HG02678 (cell line): ENCODE measurements around the gene HLA-G.
"Not testable (repeated sequence)": the region's sequence is repeated elsewhere in the genome, so short reads cannot be mapped to it uniquely, and the experiment has no call there.

Experiments used
- ATAC-seq: cut with Tn5 transposase; IDR thresholded peaks from one replicate; pipeline ENCODE4 v1.9.1; 2021; ENCODE audit warnings: mild to moderate bottlenecking, moderate library complexity; ENCODE audit not compliant: unreplicated experiment

Gene HLA-G

GRCh38 chr6:29827579-29828470, at the start of gene HLA-G:
Gene HLA-G (plus strand): TSS chr6:29827825. CDS start chr6:29827845, 20 bp downstream.
- no peak for ATAC-seq

GRCh38 chr6:29780019-29780698, 47.5 kb upstream of the HLA-G start:
- ATAC-seq = not testable (repeated sequence)

- ATAC-seq = no peak
Measured at GRCh38 chr6:29789176-29789575, 38.4 kb upstream of the HLA-G start.

GRCh38 chr6:29790626-29791025, 37.0 kb upstream of the HLA-G start:
- ATAC-seq = no peak

- ATAC-seq = no peak
Measured at GRCh38 chr6:29791162-29791561, 36.5 kb upstream of the HLA-G start.

GRCh38 chr6:29791786-29792122, 35.9 kb upstream of the HLA-G start:
- no peak for ATAC-seq

- no peak for ATAC-seq
Measured at GRCh38 chr6:29792123-29793035, 35.2 kb upstream of the HLA-G start.

GRCh38 chr6:29793036-29793356, 34.6 kb upstream of the HLA-G start:
- ATAC-seq = no peak

GRCh38 chr6:29793796-29794195, 33.8 kb upstream of the HLA-G start:
- ATAC-seq = no peak

- no peak for ATAC-seq
Measured at GRCh38 chr6:29796026-29796425, 31.6 kb upstream of the HLA-G start.

- ATAC-seq = no peak
Measured at GRCh38 chr6:29797135-29797534, 30.5 kb upstream of the HLA-G start.

- ATAC-seq = no peak
Measured at GRCh38 chr6:29797966-29798365, 29.7 kb upstream of the HLA-G start.

- ATAC-seq = no peak
Measured at GRCh38 chr6:29800254-29800653, 27.4 kb upstream of the HLA-G start.

- no peak for ATAC-seq
Measured at GRCh38 chr6:29806387-29806786, 21.2 kb upstream of the HLA-G start.

- ATAC-seq = no peak
Measured at GRCh38 chr6:29809249-29809648, 18.4 kb upstream of the HLA-G start.

- ATAC-seq = no peak
Measured at GRCh38 chr6:29810371-29810770, 17.3 kb upstream of the HLA-G start.

- ATAC-seq = no peak
Measured at GRCh38 chr6:29811377-29811776, 16.2 kb upstream of the HLA-G start.

- ATAC-seq = no peak
Measured at GRCh38 chr6:29813066-29813465, 14.6 kb upstream of the HLA-G start.

GRCh38 chr6:29813809-29814208, 13.8 kb upstream of the HLA-G start:
- no peak for ATAC-seq

- ATAC-seq = no peak
Measured at GRCh38 chr6:29814379-29815117, 13.1 kb upstream of the HLA-G start.
